ENCODE measurements around the gene GP1BB. TPM values are rescaled to one million over a fixed set of nuclear protein-coding genes. Genes with fewer than 3 reads are reported as not detected.

GP1BB gene
- total and polyA plus RNA-seq, 2 of the 13 experiments (the other 11 are each of a cell fraction or from before 2014, with no cell fraction given): not detected

GRCh38 chr22:19723232-19723982 lies at the start of gene GP1BB (continued):
- TF ChIP-seq ZNF740 (CRISPR knock-in tag; IDR thresholded peaks at IDR 0.05) (no peak), RFX3 (CRISPR knock-in tag; IDR thresholded peaks at IDR 0.05) (no peak), HNRNPH1 (optimal IDR thresholded peaks at IDR 0.05; ENCODE audit: low read depth, low read length) (no peak), ZNF101 (CRISPR knock-in tag; IDR thresholded peaks at IDR 0.05; ENCODE audit: borderline replicate concordance, low read depth) (no peak), EHMT2 (IDR thresholded peaks at IDR 0.05; ENCODE audit: borderline replicate concordance, low read depth, low read length) (no peak), NR2F6 (IDR thresholded peaks at IDR 0.05) (no peak), NR2F6 (CRISPR knock-in tag; IDR thresholded peaks at IDR 0.05) (no peak), ZNF333 (CRISPR knock-in tag; IDR thresholded peaks at IDR 0.05; ENCODE audit: borderline replicate concordance) (no peak; the same call in 1 of the 2 replicates), PAXIP1 (CRISPR knock-in tag; conservative IDR thresholded peaks at IDR 0.05) (no peak), NCOA1 (CRISPR knock-in tag; IDR thresholded peaks at IDR 0.05) (no peak), ZNF331 (CRISPR knock-in tag; IDR thresholded peaks at IDR 0.05) (no peak), CREB3 (CRISPR knock-in tag; IDR thresholded peaks at IDR 0.05) (0 out of 2 replicates have a peak, but pooled peaks have one; percentile 51), HMGXB4 (CRISPR knock-in tag; IDR thresholded peaks at IDR 0.05; ENCODE audit: borderline replicate concordance in 1 of 2, low read depth in 1 of 2) (0 out of 4 replicates have a peak, but pooled peaks have one; percentile 10 to 21), SRF (IDR thresholded peaks at IDR 0.05; ENCODE audit: low read depth, low read length) (no peak), TCF12 (IDR thresholded peaks at IDR 0.05) (no peak), TCF12 (CRISPR knock-in tag; IDR thresholded peaks at IDR 0.05) (no peak), ZSCAN30 (CRISPR knock-in tag; IDR thresholded peaks at IDR 0.05) (no peak), YEATS2 (CRISPR knock-in tag; IDR thresholded peaks at IDR 0.05; ENCODE audit: borderline replicate concordance) (0 out of 2 replicates have a peak, but pooled peaks have one; percentile 25), PAWR (CRISPR knock-in tag; IDR thresholded peaks at IDR 0.05; ENCODE audit: borderline replicate concordance) (no peak), ZNF782 (CRISPR knock-in tag; IDR thresholded peaks at IDR 0.05; ENCODE audit: borderline replicate concordance) (no peak), ZNF713 (CRISPR knock-in tag; IDR thresholded peaks at IDR 0.05) (no peak), ZNF460 (CRISPR knock-in tag; IDR thresholded peaks at IDR 0.05; ENCODE audit: borderline replicate concordance) (no peak)

Measured in HepG2 (cell line).